ENCODE data around the gene PIGV.

The PIGV gene

DNA sequence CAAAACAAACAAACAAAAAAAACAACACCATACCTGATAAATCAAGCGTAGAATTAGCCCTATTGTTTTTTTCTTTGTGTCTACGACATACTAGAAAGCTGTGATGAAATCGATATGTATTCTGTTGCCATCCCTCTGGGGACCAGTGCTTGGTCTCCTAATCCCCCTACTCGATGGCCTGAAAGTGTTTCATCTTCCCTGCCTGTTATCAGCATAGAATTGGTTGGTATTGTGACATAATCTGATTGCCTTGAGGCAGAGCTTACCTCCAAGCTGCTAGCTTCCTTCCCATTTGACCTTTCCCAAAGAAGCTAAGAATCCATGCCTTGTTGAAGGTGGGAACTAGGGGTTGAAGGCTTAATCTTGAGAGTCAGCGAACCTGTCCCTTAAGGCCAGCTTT, 40.7 kb upstream of the PIGV start:
- Histone ChIP-seq H3K27ac (peak overlapping the region in 7 of 11 experiments; percentile 50 to 95 (median 89); a peak in 7 of 22 replicates), H3K9me3 (replicated peaks in 1 of 11) (no peaks in the 10 kb centered on the region), H3K4me3 (no peak overlapping the region), H3K36me3 (peaks cover 74 to 96% (median 83%) of the 10 kb centered on the region in 11 experiments), H3K27me3 (no peaks in the 10 kb centered on the region), H3K4me2 (peak overlapping the region in 6 of 11 experiments; percentile 1 to 92 (median 14); a peak in 5 of 22 replicates), H4K20me1 (peaks cover 26 to 73% (median 57%) of the 10 kb centered on the region in 11 experiments; a peak in 20 of 22 replicates), H3K4me1 (peaks cover 64 to 89% (median 84%) of the 10 kb centered on the region in 10 experiments), H3K9ac (no peak overlapping the region)
- TF ChIP-seq Cebpa-rat (IDR thresholded peaks at IDR 0.05): peak in 3 of 11 experiments; percentile 5 to 61 (median 16); a peak in 3 of 22 replicates

DNA sequence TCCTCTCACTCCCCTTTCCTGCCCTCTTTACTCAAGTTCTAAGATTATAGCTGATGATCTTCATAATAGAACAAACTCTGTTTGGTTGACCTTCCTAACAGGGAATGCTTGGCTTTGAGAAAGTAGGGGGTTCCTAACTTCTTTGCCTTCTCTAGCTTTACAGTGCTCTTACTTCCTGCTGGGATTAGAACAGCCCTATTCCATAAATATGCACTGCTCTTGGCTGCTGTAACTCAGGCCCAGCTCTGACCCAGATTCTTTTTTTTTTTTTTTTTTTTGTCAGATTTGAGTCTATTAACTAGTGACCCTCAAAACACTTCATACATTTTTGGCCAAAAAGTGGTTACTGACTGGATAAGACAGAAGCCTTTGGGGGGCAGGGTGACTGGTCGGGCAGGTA, 39.4 kb upstream of the PIGV start:
- no peak for TF ChIP-seq Cebpa-rat (IDR thresholded peaks at IDR 0.05)
- peak overlapping the region in 2 of 11 experiments; percentile 4 to 27; a peak in 1 of 22 replicates for H3K9ac ChIP-seq
- H3K4me3 ChIP-seq: no peak overlapping the region
- H4K20me1 ChIP-seq: peaks cover 39 to 73% (median 62%) of the 10 kb centered on the region in 11 experiments; a peak in 21 of 22 replicates
- H3K27me3 ChIP-seq: no peaks in the 10 kb centered on the region
- peaks cover 64 to 89% (median 80%) of the 10 kb centered on the region in 10 experiments for H3K4me1 ChIP-seq
- no peaks in the 10 kb centered on the region for H3K9me3 ChIP-seq (replicated peaks in 1 of 11)
- H3K4me2 ChIP-seq: peak overlapping the region in 2 of 11 experiments; percentile 18 to 33; a peak in 2 of 22 replicates
- peaks cover 76 to 96% (median 86%) of the 10 kb centered on the region in 11 experiments for H3K36me3 ChIP-seq
- H3K27ac ChIP-seq: peak overlapping the region in 6 of 11 experiments; percentile 8 to 39 (median 14); a peak in 3 of 22 replicates

DNA sequence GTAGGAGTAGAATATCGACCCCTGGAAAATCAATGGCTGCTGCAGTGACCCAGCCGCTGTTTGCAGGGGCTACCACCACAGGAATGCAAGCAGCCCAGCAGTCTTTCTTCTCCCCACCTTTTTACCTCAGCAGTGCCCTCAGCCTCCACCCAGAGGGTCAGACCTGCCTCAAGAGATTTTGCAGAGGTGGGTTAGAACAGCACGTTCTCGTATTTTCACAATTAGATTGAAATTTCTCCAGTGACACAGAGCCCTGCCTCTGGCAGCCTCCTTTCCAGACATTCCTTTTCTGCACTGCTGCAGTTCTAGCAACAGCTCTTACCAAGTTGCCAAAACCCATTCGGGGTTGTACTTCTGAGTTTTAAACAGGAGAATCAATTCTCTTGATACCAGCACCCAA, 38.3 kb upstream of the PIGV start:
- H4K20me1 ChIP-seq: peaks cover 50 to 76% (median 72%) of the 10 kb centered on the region in 11 experiments
- H3K27me3 ChIP-seq: no peaks in the 10 kb centered on the region
- H3K9me3 ChIP-seq (replicated peaks in 1 of 11): no peaks in the 10 kb centered on the region
- peak overlapping the region in 2 of 11 experiments; percentile 0 to 7; a peak in 1 of 22 replicates for H3K4me2 ChIP-seq
- H3K4me1 ChIP-seq: peaks cover 56 to 89% (median 74%) of the 10 kb centered on the region in 10 experiments
- peaks cover 87 to 100% (median 97%) of the 10 kb centered on the region in 11 experiments for H3K36me3 ChIP-seq
- TF ChIP-seq Cebpa-rat (IDR thresholded peaks at IDR 0.05): no peak
- peak overlapping the region in 1 of 11 experiments; percentile 2; a peak in 2 of 22 replicates for H3K27ac ChIP-seq
- no peak overlapping the region for H3K4me3 ChIP-seq
- H3K9ac ChIP-seq: no peak overlapping the region

DNA sequence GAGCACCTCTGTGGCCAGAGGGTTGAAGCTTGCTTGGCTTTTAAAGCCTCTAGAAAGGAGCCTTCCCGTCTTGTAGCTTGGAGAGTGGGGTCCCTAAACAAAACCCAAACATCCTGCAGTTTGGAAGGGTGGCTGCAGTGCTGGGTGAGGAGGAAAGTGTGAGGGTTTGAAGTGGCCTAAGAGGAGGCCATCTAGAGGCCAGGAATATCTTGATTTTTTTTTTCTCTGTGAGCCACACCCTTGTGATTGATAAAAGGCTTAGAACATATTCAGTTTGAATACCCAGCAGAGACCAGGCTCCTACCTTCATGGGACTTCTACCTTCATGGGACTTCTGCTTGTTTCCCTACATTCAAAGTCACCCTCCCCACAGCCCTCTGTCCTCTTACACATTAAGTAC, 37.3 kb upstream of the PIGV start:
- H3K27ac ChIP-seq: peak overlapping the region in 2 of 11 experiments; percentile 29 to 31; a peak in 2 of 22 replicates
- H3K4me1 ChIP-seq: peaks cover 47 to 86% (median 65%) of the 10 kb centered on the region in 10 experiments
- H3K4me3 ChIP-seq: no peak overlapping the region
- no peaks in the 10 kb centered on the region for H3K27me3 ChIP-seq
- no peaks in the 10 kb centered on the region for H3K9me3 ChIP-seq (replicated peaks in 1 of 11)
- H3K36me3 ChIP-seq: peaks cover 94 to 100% (median 100%) of the 10 kb centered on the region in 11 experiments
- no peak for TF ChIP-seq Cebpa-rat (IDR thresholded peaks at IDR 0.05)
- peak overlapping the region in 2 of 11 experiments; percentile 6 to 38; a peak in 2 of 22 replicates for H3K9ac ChIP-seq
- H4K20me1 ChIP-seq: peaks cover 60 to 86% (median 81%) of the 10 kb centered on the region in 11 experiments
- H3K4me2 ChIP-seq: peak overlapping the region in 4 of 11 experiments; percentile 0 to 40 (median 4); a peak in 4 of 22 replicates

DNA sequence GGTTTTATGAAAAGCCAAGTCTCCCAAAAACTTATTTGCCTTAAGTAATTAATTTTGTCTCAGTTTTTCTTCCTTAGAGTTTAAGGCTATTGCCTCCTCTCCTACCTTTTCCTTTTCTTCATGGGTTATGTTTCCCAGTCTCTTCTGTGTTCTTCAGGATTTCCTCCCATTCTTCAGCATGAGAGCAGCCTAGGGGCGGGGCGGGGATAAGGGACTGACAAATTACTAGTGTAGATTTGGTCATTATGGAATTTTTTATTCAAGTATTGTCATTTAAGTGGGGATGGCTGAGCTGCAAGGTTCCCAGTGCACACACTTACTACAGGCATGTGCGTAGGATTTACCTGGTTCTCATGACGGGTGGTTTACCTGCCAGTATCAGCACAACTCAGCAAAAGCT, 35.2 kb upstream of the PIGV start:
- Histone ChIP-seq H3K9ac (peak overlapping the region in 1 of 11 experiments; percentile 12; a peak in 1 of 22 replicates), H3K4me3 (no peak overlapping the region), H4K20me1 (peaks cover 78 to 100% (median 93%) of the 10 kb centered on the region in 11 experiments), H3K27ac (no peak overlapping the region), H3K9me3 (replicated peaks in 1 of 11) (no peaks in the 10 kb centered on the region), H3K36me3 (peaks cover 94 to 100% (median 99%) of the 10 kb centered on the region in 11 experiments), H3K27me3 (no peaks in the 10 kb centered on the region), H3K4me2 (peak overlapping the region in 5 of 11 experiments; percentile 7 to 59 (median 32); a peak in 8 of 22 replicates), H3K4me1 (peaks cover 26 to 68% (median 53%) of the 10 kb centered on the region in 10 experiments)
- TF ChIP-seq Cebpa-rat (IDR thresholded peaks at IDR 0.05): no peak

DNA sequence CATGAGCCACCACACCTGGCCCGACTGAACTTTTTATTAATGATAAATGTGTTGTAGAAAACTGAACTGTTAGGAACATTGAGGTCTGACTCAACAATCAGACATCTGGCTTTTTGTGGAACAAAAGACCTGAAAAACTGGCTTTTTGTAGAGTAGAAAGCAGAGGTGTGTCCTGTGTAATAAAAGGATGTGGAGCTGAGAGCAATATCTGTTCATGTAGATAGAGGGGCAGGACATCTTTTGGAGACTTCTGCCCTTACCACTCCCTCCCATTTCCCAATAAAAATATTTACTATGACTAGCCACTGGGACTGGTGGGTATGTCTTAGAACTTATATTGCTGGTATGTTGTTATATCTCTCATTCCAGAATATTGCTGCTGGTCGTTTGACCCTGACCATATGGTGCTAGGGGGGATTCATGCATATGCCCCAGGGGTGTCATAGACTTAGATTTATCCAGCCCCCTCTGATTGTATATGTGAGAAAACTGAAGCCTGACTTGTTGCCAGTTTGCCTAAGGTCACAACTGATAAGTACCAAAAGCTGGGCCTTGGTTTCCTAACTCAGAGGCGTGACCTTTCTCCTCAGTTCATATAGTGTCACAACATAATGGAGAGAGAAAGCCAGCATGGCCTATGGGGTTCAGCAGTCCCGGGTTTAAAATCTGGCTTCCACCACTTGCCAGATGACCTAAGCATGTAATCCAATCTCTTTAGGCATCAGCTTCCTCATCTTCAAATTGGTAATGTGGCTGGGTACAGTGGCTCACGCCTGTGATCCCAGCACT, 33.5 kb upstream of the PIGV start:
- Histone ChIP-seq H3K36me3 (peaks cover 98 to 100% (median 100%) of the 10 kb centered on the region in 11 experiments), H4K20me1 (peaks cover 91 to 100% (median 97%) of the 10 kb centered on the region in 11 experiments), H3K4me1 (peaks cover 20 to 62% (median 48%) of the 10 kb centered on the region in 10 experiments)

DNA sequence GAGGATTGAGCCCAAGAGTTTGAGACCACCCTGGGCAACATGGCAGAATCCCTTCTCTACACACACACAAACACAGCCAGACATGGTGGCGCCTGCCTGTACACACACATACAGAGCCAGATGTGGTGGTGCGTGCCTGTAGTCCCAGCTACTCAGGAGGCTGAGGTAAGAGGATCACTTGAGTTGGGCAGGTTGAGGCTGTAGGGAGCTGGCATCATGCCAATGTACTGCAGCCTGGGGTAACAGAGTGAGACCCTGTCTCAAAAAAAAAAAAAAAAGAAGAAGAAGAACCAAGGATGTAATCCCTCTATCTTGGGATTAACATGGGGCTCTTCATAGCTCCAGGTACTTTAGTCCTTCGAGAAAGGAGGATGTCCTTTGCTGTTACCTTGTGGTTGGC, 29.4 kb upstream of the PIGV start:
- Histone ChIP-seq H3K4me3 (no peak overlapping the region), H3K9me3 (replicated peaks in 1 of 11) (no peaks in the 10 kb centered on the region), H3K27me3 (no peaks in the 10 kb centered on the region), H3K4me1 (peaks cover 0 to 21% (median 13%) of the 10 kb centered on the region in 10 experiments; a peak in 13 of 20 replicates), H3K4me2 (no peak overlapping the region), H3K27ac (no peak overlapping the region), H3K36me3 (peaks cover 98 to 100% (median 100%) of the 10 kb centered on the region in 11 experiments), H3K9ac (no peak overlapping the region), H4K20me1 (peaks cover 69 to 99% (median 91%) of the 10 kb centered on the region in 11 experiments)
- no peak for TF ChIP-seq Cebpa-rat (IDR thresholded peaks at IDR 0.05)

More for the DNA sequence above, 33.5 kb upstream of the PIGV start:
- TF ChIP-seq Cebpa-rat (IDR thresholded peaks at IDR 0.05): no peak
- Histone ChIP-seq H3K9ac (no peak overlapping the region), H3K9me3 (replicated peaks in 1 of 11) (no peaks in the 10 kb centered on the region), H3K4me3 (no peak overlapping the region), H3K27ac (no peak overlapping the region), H3K27me3 (no peaks in the 10 kb centered on the region), H3K4me2 (peak overlapping the region in 4 of 11 experiments; percentile 8 to 59 (median 28); a peak in 2 of 22 replicates)

DNA sequence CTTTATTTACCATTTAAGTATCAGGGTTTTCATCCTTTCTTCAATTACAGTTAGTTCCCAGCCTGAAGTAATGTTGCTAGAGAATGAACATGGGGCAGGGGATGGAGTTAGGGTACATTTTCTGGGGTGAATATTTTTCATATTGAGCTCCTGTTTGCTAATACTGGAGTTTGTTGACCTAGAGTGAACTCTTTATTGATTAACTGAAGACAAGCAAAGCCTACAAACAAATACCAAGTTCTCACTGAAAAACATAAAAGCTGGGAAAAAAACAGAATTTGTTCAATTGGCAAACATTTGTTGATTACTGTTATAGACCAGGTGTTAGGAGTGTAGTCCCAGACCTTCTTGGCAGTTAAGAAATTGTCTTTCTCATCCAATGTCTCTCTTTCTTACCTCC, 28.2 kb upstream of the PIGV start:
- Histone ChIP-seq H3K4me2 (no peak overlapping the region), H3K36me3 (peaks cover 98 to 100% (median 100%) of the 10 kb centered on the region in 11 experiments), H3K9me3 (replicated peaks in 1 of 11) (no peaks in the 10 kb centered on the region), H3K4me3 (no peak overlapping the region), H3K27me3 (no peaks in the 10 kb centered on the region), H3K9ac (0 out of 22 replicates have a peak overlapping the region, but pooled peaks of 1 of the 11 experiments have one; percentile 25), H3K27ac (no peak overlapping the region), H3K4me1 (peaks cover 0 to 11% (median 2%) of the 10 kb centered on the region in 10 experiments; a peak in 12 of 20 replicates), H4K20me1 (peaks cover 58 to 98% (median 83%) of the 10 kb centered on the region in 11 experiments)
- TF ChIP-seq Cebpa-rat (IDR thresholded peaks at IDR 0.05): no peak

DNA sequence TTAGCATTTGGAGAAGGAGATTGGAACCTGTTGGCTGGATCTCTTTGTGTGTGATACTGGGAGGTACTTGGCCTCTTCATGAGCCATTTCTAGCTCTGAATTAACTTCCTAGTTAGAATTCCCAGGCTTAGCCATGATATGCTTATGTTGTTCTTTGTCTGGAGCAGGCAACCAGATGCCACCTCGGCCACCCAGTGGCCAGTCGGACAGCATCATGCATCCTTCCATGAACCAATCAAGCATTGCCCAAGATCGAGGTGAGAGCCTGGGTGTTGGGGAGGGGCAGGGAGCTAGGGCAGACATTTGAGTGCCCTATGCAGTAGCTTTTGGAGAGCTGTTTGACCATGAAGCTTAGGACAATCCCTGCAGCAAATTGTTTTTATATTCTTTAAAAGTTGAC, 26.5 kb upstream of the PIGV start:
- peaks cover 99 to 100% (median 100%) of the 10 kb centered on the region in 11 experiments for H3K36me3 ChIP-seq
- H4K20me1 ChIP-seq: peaks cover 47 to 91% (median 70%) of the 10 kb centered on the region in 11 experiments
- H3K9me3 ChIP-seq (replicated peaks in 1 of 11): no peaks in the 10 kb centered on the region
- H3K4me1 ChIP-seq: no peaks in the 10 kb centered on the region
- H3K4me3 ChIP-seq: no peak overlapping the region
- no peaks in the 10 kb centered on the region for H3K27me3 ChIP-seq
- no peak overlapping the region for H3K27ac ChIP-seq
- no peak for TF ChIP-seq Cebpa-rat (IDR thresholded peaks at IDR 0.05)
- H3K4me2 ChIP-seq: no peak overlapping the region
- H3K9ac ChIP-seq: no peak overlapping the region
